Osteocyte (in vitro differentiated cells): ENCODE measurements around the gene ZNF823. TPM values are rescaled to one million over a fixed set of nuclear protein-coding genes. Genes with fewer than 3 reads are reported as not detected.

Source experiments
- DNase-seq: peaks from one replicate; pipeline ENCODE4 v3.0.0; 2021; ENCODE audit warnings: mixed read lengths; ENCODE audit not compliant: unreplicated experiment; ENCODE audit errors: extremely low spot score
- H3K27ac Mint-ChIP-seq: one replicate; pipeline ENCODE4 v1.8.0; 2021; ENCODE audit warnings: mild to moderate bottlenecking, mixed read lengths; ENCODE audit not compliant: unreplicated experiment
- H3K27me3 Mint-ChIP-seq: one replicate; pipeline ENCODE4 v1.8.0; 2021; ENCODE audit warnings: mixed read lengths; ENCODE audit not compliant: unreplicated experiment
- H3K36me3 Mint-ChIP-seq: one replicate; pipeline ENCODE4 v1.8.0; 2021; ENCODE audit warnings: mixed read lengths; ENCODE audit not compliant: unreplicated experiment
- H3K4me1 Mint-ChIP-seq: one replicate; pipeline ENCODE4 v1.8.0; 2021; ENCODE audit warnings: mixed read lengths; ENCODE audit not compliant: unreplicated experiment
- H3K4me3 Mint-ChIP-seq: one replicate; pipeline ENCODE4 v1.8.0; 2021; ENCODE audit warnings: mild to moderate bottlenecking, moderate library complexity, mixed read lengths; ENCODE audit not compliant: unreplicated experiment
- H3K9me3 Mint-ChIP-seq: one replicate; pipeline ENCODE4 v1.8.0; 2021; ENCODE audit warnings: mixed read lengths; ENCODE audit not compliant: unreplicated experiment
- CTCF ChIP-seq: fragments of 200-600 bp; sonication (generic); IDR thresholded peaks from 2 replicates; pipeline ENCODE4 v1.5.0; 2021; ENCODE audit warnings: antibody characterized with exemption, mild to moderate bottlenecking, moderate library complexity
- total RNA-seq: library from RNA; stranded (reverse); gene quantifications from 2 replicates; pipeline ENCODE4 v1.2.1, GENCODE V29; 2021

ZNF823 gene
- total RNA-seq, 1 donor from 2014 or later, result 4.1 TPM

DNA sequence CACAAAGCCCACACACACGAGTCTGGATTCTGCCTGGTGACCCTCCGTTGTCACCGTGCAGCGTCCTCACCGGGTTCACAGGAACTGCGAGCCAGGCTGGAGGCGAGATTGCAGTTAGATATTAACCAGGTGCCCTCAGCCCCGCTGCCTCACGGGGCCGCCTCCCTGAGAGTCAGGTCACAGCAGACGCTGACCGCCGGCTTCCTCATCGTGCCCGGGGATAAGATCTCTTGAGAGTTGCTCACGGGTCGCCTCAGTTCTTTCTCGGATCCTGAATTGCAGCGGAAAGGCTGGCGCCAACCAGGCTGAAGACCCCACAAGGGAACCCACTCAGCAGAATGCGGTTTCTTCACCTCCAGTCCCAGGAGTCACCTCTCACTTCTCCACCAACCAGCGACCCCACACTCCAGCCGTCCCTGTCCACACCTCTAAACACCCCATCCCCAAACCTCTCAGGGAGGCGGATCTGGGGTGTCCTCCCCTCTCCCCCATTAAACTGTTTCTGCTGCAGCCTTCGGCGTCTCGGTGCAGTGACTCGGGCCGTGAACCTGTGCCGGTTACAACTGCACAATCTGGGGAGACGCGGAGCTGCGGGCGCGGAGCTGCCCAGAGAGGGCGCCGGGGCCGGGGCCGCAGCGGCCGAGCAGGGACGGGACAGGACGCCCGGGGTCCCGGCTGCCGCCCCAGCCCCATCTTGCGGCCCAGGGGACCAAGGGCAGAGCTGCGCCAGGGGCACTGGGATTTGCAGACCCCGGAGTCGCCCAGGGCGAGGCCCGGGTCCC is 591 bp downstream of the ZNF823 start:
- Mint-ChIP-seq H3K4me3 (peak overlapping the region; percentile 99), H3K4me1 (peaks cover 27% of the 10 kb centered on the region), H3K9me3 (no peaks in the 10 kb centered on the region), H3K36me3 (peaks cover 5% of the 10 kb centered on the region), H3K27ac (peak overlapping the region; percentile 98), H3K27me3 (no peaks in the 10 kb centered on the region)
- TF ChIP-seq CTCF, result no peak
- peak; percentile 85 for DNase-seq

DNA sequence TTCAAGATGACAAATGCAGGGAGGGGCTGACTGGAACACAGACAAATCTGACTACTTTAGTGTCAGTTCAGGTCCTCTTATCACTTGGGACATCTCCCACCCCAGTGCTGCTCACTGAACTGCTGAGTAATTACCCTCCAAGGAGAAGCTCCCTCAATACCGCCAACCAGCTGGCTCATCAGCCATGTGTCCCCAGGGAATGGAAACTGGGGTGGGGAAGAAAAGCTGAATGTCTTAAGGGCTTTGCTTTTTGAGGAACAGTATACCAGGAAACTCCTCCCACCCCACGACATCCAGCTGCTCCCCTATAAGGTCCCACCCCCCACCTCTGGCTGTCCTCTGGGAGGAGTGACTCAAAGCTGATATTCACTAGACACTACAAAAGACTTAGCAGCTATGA is 2.0 kb downstream of the ZNF823 start:
- H3K4me3 Mint-ChIP-seq, result peak overlapping the region; percentile 99
- no peaks in the 10 kb centered on the region for H3K27me3 Mint-ChIP-seq
- H3K27ac Mint-ChIP-seq, result no peak overlapping the region
- peaks cover 7% of the 10 kb centered on the region for H3K36me3 Mint-ChIP-seq
- no peaks in the 10 kb centered on the region for H3K9me3 Mint-ChIP-seq
- H3K4me1 Mint-ChIP-seq, result peaks cover 27% of the 10 kb centered on the region
- no peak for TF ChIP-seq CTCF
- no peak for DNase-seq

DNA sequence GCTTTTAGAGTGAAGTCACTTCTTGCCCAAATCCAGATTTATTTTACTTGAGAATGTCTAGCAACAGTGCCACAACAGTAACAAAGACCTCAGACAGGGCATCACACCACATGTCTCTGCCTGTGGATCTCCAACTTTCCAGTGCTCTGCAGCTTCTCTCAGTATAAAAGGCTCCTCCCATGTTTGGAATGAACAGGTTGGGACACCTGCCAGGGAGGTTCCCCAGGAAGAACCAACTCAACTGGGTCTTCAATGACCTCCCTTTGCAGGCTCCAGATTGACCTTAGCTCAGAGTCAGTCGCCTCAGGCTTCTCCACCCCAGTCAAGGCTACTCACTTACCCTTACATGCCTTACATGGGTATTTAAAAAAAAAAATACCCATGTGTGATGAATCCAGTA is 3.4 kb downstream of the ZNF823 start:
- Mint-ChIP-seq H3K4me3 (no peak overlapping the region), H3K27me3 (no peaks in the 10 kb centered on the region), H3K9me3 (no peaks in the 10 kb centered on the region), H3K36me3 (peaks cover 13% of the 10 kb centered on the region), H3K4me1 (peaks cover 27% of the 10 kb centered on the region), H3K27ac (no peak overlapping the region)
- TF ChIP-seq CTCF, result no peak
- DNase-seq, result no peak

DNA sequence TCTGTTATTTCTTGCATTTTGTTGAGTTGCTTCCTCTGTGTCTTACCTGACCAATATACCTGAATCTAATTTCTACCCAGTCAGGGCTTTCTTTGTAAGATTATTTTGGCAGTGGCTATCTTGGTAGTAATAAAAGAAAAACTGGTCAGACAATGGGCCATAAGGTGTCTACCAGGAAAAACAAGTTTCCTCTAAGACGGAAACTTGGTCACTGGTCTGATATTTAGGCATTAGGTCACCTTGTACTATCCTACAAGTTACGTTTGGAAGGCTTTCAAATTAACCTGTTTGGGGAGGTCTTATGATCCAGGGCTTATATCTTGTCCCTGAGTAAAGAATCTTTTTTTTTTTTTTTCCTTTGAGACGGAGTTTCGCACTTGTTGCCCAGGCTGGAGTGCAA is 9.2 kb downstream of the ZNF823 start:
- no peak overlapping the region for H3K27ac Mint-ChIP-seq
- DNase-seq, result no peak
- TF ChIP-seq CTCF, result no peak
- no peak overlapping the region for H3K4me3 Mint-ChIP-seq
- H3K36me3 Mint-ChIP-seq, result peaks cover 42% of the 10 kb centered on the region
- peaks cover 18% of the 10 kb centered on the region for H3K9me3 Mint-ChIP-seq
- H3K4me1 Mint-ChIP-seq, result no peaks in the 10 kb centered on the region
- no peaks in the 10 kb centered on the region for H3K27me3 Mint-ChIP-seq

GRCh38 chr19:11722414-11722813 is 16.3 kb downstream of the ZNF823 start:
- Mint-ChIP-seq H3K27me3 (no peaks in the 10 kb centered on the region), H3K36me3 (peaks cover 65% of the 10 kb centered on the region), H3K4me1 (no peaks in the 10 kb centered on the region), H3K4me3 (no peak overlapping the region), H3K27ac (no peak overlapping the region), H3K9me3 (peaks cover 46% of the 10 kb centered on the region)
- no peak for DNase-seq
- no peak for TF ChIP-seq CTCF
